Endothelial cell of hepatic sinusoid (primary cell): Measurements from ENCODE around the gene NUP93.

Source experiments
- in situ Hi-C: cut with HindIII; loops from 2 replicates; pipeline ENCODE4 v1.10.0; 2017; ENCODE audit warnings: low sequenced_read_pairs

The NUP93 gene

DNA sequence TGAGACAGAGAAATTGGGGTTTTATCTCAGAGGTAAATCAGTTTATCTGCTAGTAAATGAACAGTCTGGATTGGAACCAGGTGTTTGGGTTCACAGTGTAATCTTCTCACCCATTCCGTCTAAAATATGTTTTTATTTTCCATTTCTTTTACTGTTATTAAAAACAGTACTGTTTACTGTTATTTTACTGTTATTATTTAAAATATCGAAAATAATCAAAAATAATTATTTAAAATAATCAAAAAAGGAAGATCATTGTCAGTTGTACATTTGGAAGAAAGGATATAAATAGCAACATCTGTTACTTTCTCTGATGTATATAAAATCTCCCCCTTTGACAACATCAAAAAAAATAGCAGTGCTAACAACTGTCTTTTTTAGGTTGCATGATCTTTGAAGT lies 11.5 kb downstream of the NUP93 start:
- in situ Hi-C loops, result no loop called here

DNA sequence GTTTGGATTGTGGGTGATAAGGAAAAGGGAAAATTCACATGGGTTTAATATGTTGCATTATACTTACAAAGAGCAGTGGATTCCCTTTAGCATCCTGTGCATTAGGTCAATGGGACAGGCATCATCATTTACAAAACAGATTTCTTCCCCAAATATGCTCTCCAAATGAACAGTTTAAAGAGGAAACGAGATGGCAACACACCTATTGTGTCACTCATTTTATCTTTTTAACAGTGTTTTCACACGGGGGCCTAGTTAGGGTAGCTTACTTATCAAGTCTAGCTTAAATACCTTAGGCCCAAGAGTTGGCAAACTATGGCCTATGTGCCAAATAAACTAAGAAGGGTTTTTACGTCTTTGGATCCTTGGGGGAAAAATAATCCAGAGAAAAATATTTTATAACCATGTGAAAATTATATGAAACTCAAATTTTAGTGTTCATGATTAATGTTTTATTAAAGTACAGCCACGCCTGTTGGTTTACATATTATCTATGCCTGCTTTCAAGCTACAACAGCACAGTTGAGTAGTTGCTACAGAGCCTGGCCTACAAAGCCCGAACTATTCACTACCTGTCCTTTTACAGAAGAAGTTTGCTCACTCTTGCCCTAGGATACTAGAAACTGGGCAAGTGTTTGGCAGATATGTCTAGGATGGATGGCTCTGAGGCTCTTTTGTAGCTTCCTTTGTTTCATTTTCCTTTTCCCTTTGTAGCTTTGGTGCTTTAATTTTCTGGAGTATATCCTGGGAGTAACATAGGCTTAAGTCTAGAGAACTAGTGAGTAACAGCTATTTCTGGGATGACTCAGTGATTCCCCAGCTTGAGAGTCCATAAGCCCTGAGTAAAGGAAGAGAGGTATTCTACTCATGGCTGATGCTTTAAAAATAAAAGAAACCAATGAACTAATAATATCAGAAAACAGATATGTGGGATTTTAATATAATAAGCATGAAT lies 12.4 kb downstream of the NUP93 start:
- in situ Hi-C loops, result no loop called here

DNA sequence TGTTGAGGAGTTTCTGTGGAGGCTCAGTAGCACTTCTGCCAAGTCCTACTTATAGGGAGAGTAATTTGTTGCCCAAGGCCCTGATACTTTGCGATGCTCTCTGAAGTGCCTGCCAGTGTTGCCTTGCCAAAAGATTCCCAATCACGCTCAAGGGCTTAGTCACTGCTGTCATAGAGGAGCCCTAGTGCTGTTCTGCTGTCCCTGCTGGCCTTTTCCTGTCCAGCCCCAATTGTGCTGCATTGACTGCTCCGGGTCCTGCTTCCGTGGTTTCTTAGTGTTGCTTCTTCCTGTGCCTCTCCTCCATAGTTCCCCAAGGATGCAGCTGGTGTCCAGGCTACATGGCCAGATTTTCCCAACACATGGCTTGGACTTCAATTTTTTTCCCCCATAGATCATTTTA lies 13.9 kb downstream of the NUP93 start:
- in situ Hi-C loops, result no loop called here

DNA sequence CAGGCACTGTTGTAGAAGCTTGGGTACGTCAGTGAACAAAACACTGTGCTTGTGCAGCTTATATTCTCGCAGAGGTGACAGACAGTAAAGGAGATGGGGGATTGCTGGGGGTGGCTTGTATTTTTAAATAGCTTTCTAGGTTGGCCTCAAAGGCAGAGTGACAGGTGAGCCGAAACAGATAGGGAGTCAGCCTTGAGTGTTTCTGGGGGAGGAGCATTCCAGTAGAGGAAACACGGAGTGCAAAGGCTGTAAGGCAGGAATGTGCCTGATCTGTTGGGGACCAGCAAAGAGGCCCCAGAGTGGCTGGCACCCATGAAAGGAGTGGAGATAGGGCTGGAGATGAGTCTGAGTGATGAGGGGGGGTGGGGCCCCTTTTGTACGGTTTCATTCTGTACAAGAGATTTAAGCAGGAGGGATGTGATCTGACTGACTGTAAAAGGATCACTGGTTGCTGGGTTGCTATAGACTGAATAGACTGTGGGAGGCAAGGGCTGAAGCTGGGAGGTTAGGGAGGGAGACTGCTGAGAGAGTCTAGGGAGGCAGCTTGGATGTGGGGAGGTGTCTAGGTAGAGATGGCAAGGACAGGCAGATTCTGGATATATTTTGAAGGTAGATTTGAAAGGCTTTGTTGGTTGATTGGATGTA lies 15.2 kb downstream of the NUP93 start:
- in situ Hi-C loops, result no loop called here

DNA sequence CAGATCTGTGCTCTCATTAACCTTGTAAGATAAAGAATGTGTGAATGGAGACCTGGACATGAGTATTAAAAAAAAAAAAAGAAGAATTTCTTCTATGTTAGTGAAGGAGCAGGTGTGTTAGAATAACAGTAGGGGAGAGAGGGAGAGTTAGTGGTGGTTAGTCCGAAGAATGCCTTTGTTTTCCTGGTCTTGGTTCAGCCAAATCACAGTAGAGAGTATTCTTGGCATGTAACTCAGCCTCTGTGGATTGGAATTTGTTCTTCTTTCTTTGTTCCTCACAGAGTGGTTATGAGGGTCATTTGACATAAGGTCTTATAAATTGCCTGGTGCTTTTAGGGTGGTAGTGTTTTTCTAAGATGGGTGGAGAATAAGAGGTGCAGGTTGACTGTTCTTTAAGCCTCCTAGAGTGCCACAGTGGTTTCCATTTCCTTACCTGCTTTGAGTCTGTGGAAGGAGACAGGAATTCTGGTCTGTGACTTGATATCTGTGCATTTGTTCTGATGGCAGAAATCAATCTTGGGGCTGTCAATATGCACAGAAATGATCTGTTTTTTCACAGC lies 17.6 kb downstream of the NUP93 start:
- in situ Hi-C loops, result no loop called here

DNA sequence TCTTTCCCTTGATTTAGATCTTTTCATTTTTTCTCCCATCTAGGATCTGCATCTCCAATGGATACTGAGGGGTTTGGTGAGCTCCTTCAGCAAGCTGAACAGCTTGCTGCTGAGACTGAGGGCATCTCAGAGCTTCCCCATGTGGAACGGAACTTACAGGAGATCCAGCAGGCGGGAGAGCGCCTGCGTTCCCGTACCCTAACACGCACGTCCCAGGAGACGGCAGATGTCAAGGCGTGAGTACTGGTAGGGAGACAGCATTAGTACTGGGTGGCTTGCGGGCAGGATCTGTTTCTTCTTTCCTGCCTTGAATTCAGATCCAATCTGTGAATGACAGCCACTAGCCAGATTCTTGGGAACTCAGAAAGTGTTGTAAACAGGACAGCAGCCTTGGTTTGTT lies 18.3 kb downstream of the NUP93 start:
- in situ Hi-C loops, result no loop called here

DNA sequence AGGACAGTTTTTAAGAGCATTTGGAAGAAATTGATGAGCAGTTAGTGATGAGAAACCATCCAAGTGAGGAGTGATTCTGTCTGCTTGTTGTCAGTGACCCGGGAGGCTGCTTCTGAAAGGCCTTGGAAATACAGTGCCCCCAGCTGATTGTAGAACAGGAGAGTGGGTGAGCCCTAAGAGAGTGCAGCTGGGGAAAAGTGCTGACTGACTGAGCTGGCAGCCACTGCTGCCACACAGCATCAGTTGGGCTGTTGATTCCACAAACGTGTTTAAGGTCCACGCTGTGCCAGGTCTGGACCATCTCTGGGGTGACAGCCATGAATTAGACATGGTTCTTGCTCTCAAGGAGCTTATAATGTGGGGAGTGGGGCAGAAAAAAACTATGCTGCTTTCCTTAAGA lies 18.9 kb downstream of the NUP93 start:
- in situ Hi-C loops, result no loop called here

DNA sequence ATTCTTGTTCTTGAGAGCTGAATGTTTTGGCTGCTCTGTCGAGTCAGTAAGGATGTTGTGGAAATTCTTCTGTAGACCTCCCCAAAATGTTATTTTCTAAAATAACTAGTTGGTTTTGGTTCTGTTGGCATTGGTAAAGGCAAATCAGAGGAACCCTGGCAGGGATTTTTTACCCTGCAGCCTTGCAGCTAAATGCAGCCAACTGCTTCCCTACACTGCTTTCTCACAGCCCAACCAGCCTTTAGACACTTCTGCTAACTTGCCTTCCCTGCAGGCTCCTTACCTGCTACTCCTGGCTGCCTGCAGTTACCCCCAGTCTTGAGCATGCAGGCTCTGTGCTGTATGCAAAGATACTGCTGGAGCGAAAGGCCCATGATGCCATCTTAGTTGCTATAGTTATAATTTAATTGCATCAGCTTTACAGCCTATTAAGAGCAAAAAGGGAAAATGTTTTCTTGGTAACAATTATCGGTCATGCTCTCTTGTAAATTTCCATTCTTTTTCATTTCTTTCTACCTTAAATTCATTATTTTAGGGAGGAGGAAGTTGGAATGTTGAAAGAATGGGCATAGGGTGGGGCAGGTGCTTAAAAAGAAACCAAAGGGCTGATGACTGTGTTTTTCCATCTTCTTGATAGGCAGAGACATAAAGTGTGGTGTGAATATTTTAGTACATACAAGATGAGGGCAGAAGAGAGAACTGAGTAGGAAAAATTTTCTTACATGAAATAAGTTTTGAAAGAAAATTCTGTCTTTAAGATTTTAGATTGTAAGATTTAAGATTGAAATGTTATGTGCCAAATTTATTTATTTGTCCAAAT lies 20.0 kb downstream of the NUP93 start:
- in situ Hi-C loops, result no loop called here

DNA sequence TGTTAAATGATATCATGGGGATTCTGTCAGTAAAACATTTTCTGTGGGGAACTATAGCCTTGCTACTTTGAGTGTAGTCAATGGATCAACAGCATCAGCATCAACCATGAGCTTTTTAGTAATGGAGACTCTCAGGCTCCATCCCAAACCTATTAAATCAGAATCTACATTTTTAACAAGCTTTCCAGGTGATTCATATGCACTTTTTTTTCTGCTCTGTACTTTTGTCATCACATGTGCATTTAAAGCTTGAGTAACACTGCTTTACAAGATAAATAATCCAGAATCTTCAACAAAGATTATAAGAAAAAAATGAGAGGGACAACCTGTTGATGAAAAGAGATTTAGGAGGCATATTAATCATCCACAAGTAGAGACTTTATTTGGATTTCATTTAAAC lies 23.5 kb downstream of the NUP93 start:
- in situ Hi-C loops, result no loop called here

DNA sequence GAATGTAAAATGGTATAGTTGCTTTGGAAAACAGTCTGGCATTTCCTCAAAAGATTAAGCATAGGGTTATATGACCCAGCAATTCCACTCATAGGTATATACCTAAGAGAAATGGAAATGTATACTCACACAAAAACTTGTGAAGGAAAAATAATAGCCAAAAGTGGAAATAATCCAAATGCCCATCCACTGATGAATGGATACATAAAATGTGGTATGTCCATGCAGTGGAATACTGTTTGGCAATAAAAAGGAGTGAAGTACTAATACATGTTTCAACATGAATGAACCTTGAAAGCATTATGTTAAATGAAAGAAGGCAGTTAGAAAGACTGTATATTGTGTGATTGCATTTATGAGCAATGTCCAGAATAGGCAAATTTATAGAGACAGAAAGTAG lies 25.1 kb downstream of the NUP93 start:
- in situ Hi-C loops, result no loop called here

DNA sequence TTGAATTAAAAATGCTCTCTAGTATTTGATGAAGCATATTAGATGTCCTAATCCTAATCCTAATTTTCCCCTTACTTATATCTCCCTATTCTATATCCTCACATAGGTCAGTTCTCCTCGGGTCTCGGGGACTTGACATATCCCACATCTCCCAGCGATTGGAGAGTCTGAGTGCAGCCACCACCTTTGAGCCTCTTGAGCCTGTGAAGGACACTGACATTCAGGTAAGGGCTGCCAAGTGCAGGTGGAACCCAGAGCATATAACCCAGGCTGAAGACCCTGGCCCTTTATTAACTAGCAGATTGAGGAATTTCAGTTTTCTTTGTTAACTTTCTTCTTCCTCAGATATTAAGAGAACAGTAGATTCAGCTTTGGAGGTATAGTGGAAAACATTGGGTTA lies 28.5 kb downstream of the NUP93 start:
- in situ Hi-C loops, result no loop called here

DNA sequence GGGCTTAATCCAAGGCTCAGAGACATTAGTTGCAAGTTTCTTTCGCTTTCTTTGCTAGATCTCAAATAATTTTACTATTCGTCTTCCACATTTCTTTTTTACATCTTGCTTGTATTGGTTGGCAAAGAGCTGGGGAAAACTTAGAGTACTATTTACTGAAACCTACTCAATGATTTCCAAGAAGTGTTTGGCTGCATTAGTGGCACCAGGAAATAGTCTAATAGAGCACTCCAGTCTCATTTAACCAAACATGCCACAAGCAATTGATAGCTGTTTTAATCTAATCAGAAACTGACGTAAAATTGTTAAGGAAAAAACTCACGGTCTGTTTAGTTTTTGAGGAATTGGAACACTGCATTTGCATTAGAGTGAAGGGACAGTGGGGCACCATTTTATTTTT lies 29.0 kb downstream of the NUP93 start:
- in situ Hi-C loops, result no loop called here

DNA sequence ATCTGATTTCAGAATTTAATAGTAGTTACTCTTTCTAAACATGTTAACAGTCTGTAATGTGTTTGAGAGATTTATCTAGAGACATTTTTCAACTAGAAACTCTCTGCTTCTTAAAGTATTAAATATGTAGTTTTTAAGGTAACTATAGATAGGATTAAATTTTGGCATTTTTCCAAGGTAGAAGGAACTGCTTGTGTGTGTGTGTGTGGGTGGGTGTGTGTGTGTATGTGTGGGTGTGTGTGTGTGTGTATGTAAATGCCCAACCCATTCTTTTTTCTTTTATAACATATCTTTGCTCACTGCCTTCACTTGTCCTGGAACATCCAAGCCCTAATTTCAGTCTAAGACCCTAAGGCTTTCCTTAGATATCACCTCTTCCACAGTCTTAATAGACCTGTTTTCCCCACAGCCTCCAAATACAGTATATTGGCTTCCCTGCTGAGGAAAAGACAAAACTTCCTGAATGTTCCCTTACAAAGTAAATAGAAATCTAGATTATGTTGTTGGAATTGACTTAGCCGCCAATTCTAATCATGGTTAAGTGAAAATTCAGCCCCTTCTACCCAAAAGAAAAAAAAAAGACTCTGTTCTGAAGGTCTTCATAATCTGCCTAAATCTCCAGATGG lies 33.5 kb downstream of the NUP93 start:
- in situ Hi-C loops, result no loop called here

DNA sequence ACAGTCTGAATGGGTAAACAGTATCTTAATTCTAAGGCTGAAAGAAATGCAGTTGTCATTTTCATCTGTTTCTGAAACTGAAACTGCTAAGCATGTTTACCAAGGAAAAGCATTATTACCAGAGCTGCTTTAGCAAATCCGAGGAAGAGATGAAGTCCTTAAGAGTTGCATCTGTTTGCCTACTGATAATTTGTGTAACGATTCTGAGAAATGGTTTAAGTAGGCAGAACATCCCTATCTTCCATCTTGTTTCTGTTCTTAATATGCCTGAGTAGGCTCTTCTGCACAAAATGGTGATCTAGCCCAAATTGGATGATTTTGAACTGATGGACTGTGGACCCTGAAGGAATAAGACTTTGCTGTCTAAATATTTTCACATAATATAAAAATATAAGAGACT lies 34.9 kb downstream of the NUP93 start:
- in situ Hi-C loops, result no loop called here

DNA sequence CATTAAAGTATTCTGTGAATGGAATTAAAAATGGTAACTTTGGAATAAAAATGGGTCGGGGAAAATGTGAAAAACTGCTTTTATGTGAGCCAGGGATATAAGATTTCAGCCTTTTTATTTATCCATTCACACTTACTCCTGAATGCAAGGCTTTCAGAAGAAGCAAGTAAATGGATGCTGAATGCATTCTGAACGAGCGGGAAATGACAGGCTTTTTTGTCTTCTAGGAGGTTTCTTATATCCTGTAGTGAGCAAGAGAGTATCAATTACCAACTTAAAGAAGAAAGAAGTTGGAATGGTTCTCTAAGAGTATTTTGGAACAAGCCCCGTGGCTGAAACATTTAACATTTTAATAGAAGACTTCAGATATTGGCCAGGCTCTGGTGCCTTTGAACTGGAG lies 36.0 kb downstream of the NUP93 start:
- in situ Hi-C loops, result no loop called here

DNA sequence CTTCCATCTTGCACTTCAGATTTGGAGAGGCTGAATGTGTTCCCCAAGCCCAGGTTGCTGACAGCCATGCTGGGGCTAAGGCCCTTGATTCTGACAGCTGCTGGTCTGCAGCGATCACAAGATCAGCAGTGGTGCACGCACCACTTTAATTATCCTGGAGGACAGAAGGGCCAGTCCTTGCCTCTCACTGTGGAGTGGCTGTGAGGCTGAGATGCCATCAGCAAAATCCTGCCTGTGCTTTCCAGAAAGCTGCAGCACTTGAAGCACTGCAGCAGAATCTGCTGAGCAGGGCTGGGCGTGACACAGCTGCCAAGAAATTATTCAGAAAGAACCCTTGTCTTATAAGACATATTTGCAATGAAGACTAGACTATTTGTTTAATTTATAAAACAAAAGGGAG lies 37.1 kb downstream of the NUP93 start:
- in situ Hi-C loops, result no loop called here

DNA sequence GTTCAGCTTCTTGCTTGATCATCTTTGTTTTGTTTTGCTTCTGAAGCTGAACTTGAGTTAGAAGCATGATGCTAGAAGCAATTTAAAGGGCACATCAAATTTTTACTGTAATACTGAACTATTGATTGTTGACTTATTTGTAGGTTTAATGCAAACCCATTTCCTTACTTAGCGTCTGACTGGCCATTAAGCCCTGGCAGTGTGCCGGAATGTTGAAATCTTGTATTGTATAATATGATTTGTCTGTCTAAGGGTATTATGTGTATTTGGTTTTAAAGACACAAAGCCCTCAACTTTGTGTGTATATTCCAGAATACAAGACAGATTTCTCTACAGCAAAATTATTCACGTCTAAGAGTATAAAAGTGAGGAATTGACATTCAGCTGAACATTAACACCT lies 39.7 kb downstream of the NUP93 start:
- in situ Hi-C loops, result no loop called here

DNA sequence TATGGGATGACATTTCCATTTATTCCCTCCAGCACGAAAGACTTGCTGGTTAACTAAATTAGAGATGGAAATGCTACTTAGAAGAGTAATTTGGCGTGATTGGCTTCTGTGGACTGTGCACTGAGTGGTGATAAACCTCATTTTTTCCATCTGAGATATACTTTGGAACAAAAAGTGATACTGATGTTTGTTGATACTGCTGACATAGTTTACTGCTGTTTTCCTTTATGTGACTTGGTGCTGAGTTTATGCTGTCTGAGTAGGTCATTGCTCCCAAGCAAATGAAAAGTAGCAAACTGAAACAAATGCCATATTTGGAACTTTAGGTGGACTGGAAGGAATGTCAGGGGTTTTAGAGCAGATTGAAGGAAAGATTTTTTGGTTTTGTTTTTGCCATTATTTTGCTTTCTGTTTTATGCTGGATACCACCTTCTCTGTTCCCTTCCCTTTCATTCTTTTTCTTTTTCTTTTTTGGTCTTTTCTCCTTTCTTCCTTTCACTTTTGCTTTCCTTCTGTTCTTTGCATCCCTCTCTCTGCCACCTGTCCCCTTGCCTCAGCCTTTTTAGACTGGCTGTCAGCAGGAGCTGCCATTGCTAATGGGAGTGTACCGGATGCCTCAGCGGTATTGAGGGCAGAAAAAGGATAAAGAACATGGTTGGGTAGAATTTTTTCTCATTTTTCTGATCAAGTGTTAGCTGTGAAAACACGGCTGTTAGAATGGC lies 41.8 kb downstream of the NUP93 start:
- in situ Hi-C loops, result no loop called here

DNA sequence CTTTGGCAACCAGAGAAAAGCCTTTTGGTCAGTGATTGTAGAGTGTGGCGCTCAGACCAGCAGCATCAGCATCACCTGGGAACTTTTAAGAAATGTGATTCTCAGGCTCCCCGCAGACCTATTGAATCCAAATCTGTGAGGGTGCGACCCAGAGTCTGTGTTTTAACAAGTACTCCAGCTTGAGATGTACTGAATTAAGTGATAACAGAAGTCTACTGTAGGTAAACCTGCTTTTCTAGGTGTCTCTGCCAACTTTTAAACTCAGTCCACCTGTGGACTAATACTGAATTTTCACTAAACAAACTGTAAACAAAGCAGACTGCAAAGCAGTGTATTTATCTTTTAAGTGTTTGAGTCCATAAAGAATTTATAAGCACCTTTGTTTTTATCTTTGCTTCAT lies 43.6 kb downstream of the NUP93 start:
- in situ Hi-C loops, result no loop called here

DNA sequence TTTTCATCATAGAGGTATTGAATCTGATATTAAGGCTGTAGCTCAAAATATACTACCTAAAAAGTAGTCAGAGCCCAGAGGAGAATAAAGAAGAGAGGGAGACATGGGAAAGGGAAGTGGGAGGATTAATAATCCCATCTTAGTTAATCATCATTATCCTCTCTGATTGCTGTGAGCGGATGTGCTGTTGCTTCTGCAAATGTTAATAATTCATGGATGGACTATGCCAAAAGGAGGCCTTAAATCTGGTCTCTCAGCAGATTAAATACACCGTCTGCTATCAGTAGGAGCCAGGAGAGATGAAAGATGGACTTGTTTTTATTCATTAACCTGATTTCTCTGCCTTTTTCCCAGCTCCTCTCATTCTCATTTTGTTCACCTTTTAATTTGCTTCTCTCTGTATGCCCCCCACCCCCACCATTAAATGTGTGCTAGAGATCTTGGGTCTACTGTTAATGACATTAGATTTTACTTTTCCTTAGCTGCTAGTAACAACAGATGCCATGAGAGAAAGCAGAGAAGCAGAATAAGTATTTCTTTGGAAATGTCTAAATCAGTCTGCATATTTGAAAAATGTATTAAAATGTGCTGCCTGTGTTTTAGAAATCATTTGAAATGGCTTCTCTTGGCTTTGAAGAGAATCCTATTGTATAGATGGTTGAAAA lies 44.2 kb downstream of the NUP93 start:
- in situ Hi-C loops, result no loop called here
